Measurements from ENCODE around the gene PRRC2A.

DNA sequence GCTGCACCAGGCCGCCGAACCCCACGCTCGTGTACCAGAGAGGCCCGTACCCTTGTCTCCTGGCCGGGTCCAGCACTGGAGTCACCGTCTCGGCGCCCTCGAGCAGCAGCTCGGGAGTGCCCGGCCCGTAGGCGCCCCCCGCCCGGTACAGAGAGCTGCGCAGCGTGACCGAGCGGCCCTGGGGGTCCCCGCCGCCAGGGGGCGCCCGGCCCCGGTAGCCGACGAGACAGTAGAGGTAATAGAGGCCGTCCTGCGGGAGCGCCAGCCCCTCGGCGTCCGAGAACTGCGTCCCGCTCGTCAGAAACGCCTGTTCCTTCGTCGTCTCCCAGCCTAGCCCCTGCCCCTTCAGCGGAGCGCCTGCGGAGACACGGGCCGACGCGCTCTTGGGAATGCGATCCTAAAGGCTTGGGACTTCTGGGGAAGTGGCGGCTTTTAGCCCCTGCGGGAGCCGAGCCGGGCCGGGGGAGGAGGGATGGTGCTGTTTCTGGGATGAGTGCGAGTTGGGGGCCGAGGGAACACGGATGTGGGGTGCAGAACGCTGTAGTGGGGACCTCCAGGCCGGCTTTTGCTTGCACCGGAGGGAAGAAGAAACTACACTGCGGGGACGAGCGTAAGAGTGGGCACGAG lies 39.6 kb upstream of the PRRC2A start:
- TF ChIP-seq, protein P1, sequence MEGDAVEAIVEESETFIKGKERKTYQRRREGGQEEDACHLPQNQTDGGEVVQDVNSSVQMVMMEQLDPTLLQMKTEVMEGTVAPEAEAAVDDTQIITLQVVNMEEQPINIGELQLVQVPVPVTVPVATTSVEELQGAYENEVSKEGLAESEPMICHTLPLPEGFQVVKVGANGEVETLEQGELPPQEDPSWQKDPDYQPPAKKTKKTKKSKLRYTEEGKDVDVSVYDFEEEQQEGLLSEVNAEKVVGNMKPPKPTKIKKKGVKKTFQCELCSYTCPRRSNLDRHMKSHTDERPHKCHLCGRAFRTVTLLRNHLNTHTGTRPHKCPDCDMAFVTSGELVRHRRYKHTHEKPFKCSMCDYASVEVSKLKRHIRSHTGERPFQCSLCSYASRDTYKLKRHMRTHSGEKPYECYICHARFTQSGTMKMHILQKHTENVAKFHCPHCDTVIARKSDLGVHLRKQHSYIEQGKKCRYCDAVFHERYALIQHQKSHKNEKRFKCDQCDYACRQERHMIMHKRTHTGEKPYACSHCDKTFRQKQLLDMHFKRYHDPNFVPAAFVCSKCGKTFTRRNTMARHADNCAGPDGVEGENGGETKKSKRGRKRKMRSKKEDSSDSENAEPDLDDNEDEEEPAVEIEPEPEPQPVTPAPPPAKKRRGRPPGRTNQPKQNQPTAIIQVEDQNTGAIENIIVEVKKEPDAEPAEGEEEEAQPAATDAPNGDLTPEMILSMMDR (IDR thresholded peaks at IDR 0.05): peak; percentile 90 to 95 (median 93)
- peak; percentile 53 to 64 (median 64) for TF ChIP-seq POLR2AphosphoS5 (IDR thresholded peaks at IDR 0.05)
